GM21723 (cell line): ENCODE measurements around the gene GPR158.

Experiments
- ATAC-seq: cut with Tn5 transposase; IDR thresholded peaks from one replicate; pipeline ENCODE4 v1.9.1; 2021; ENCODE audit warnings: mild to moderate bottlenecking, moderate library complexity; ENCODE audit not compliant: unreplicated experiment

GPR158 gene

GRCh38 chr10:25191162-25191895, 16.5 kb downstream of the GPR158 start:
- no peak for ATAC-seq

GRCh38 chr10:25198151-25198550, 23.4 kb downstream of the GPR158 start:
- ATAC-seq = no peak

GRCh38 chr10:25206693-25207414, 32.1 kb downstream of the GPR158 start:
- no peak for ATAC-seq

- no peak for ATAC-seq
Observed at GRCh38 chr10:25209618-25210017, 34.8 kb downstream of the GPR158 start.

- no peak for ATAC-seq
Observed at GRCh38 chr10:25210265-25210664, 35.5 kb downstream of the GPR158 start.

- ATAC-seq = no peak
Observed at GRCh38 chr10:25220156-25220555, 45.4 kb downstream of the GPR158 start.

GRCh38 chr10:25222085-25222660, 47.4 kb downstream of the GPR158 start:
- no peak for ATAC-seq

- ATAC-seq = peak; percentile 75
Observed at GRCh38 chr10:25226775-25227682, 52.2 kb downstream of the GPR158 start.

- no peak for ATAC-seq
Observed at GRCh38 chr10:25231751-25232150, 57.0 kb downstream of the GPR158 start.

- no peak for ATAC-seq
Observed at GRCh38 chr10:25232204-25232603, 57.4 kb downstream of the GPR158 start.

GRCh38 chr10:25245165-25245564, 70.4 kb downstream of the GPR158 start:
- no peak for ATAC-seq

- no peak for ATAC-seq
Observed at GRCh38 chr10:25257646-25258045, 82.8 kb downstream of the GPR158 start.

GRCh38 chr10:25261110-25261509, 86.3 kb downstream of the GPR158 start:
- ATAC-seq = no peak

GRCh38 chr10:25261558-25261957, 86.8 kb downstream of the GPR158 start:
- no peak for ATAC-seq

GRCh38 chr10:25263931-25264330, 89.1 kb downstream of the GPR158 start:
- no peak for ATAC-seq

- no peak for ATAC-seq
Observed at GRCh38 chr10:25278180-25278579, 103.4 kb downstream of the GPR158 start.

- no peak for ATAC-seq
Observed at GRCh38 chr10:25280076-25280475, 105.3 kb downstream of the GPR158 start.

- no peak for ATAC-seq
Observed at GRCh38 chr10:25280573-25280972, 105.8 kb downstream of the GPR158 start.

- no peak for ATAC-seq
Observed at GRCh38 chr10:25285809-25286208, 111.0 kb downstream of the GPR158 start.

- ATAC-seq = no peak
Observed at GRCh38 chr10:25288181-25288580, 113.4 kb downstream of the GPR158 start.
